GM12874 (cell line): ENCODE measurements around the gene KCNMB1.

Source experiments
- CTCF ChIP-seq: IDR thresholded peaks from 2 replicates; pipeline ENCODE4 v1.5.1; 2011; ENCODE audit warnings: low read depth, mild to moderate bottlenecking, control low read depth, low read length, moderate library complexity; ENCODE audit not compliant: insufficient read depth

KCNMB1 gene

GRCh38 chr5:170424629-170425028 is 35.5 kb upstream of the KCNMB1 start:
- TF ChIP-seq CTCF, result no peak

- no peak for TF ChIP-seq CTCF
These were observed 34.5 kb upstream of the KCNMB1 start for GRCh38 chr5:170423692-170424091.

GRCh38 chr5:170421826-170422225 is 32.7 kb upstream of the KCNMB1 start:
- no peak for TF ChIP-seq CTCF

- peak; percentile 68 for TF ChIP-seq CTCF
These were observed 31.7 kb upstream of the KCNMB1 start for GRCh38 chr5:170420806-170421412.

GRCh38 chr5:170419643-170420042 is 30.5 kb upstream of the KCNMB1 start:
- no peak for TF ChIP-seq CTCF

- TF ChIP-seq CTCF, result no peak
These were observed 29.6 kb upstream of the KCNMB1 start for GRCh38 chr5:170418736-170419135.

- TF ChIP-seq CTCF, result no peak
These were observed 27.4 kb upstream of the KCNMB1 start for GRCh38 chr5:170416526-170416925.

- no peak for TF ChIP-seq CTCF
These were observed 25.6 kb upstream of the KCNMB1 start for GRCh38 chr5:170414786-170415185.
